Calu3 (cell line): ENCODE results near the gene FICD. TPM values are rescaled to one million over a fixed set of nuclear protein-coding genes. Genes with fewer than 3 reads are reported as not detected.

Experiments
- BruUV-seq: library from RNA; stranded (reverse); fragments of 400-500 nt; replicated peaks from 2 replicates; lab custom pipeline; 2021; lab: Mats Ljungman, UMichigan
- CTCF ChIA-PET: fragments of 300-600 bp; sonication (Branson Sonifier 250); formaldehyde crosslinking; loops from one replicate; lab custom pipeline; 2022; ENCODE audit warnings: antibody characterized with exemption; lab: Charles Lee
- DNase-seq: peaks from one replicate; pipeline ENCODE4 v3.0.0; 2022
- H3K27ac Mint-ChIP-seq: one replicate; pipeline ENCODE4 v1.8.0; 2022; ENCODE audit warnings: mixed read lengths; ENCODE audit not compliant: unreplicated experiment
- H3K27me3 Mint-ChIP-seq: one replicate; pipeline ENCODE4 v1.8.0; 2022; ENCODE audit warnings: mixed read lengths; ENCODE audit not compliant: unreplicated experiment
- H3K36me3 Mint-ChIP-seq: one replicate; pipeline ENCODE4 v1.8.0; 2022; ENCODE audit warnings: mild to moderate bottlenecking, moderate library complexity, mixed read lengths; ENCODE audit not compliant: insufficient read depth, unreplicated experiment
- H3K4me1 Mint-ChIP-seq: one replicate; pipeline ENCODE4 v1.8.0; 2022; ENCODE audit warnings: mild to moderate bottlenecking, low read depth, mixed read lengths; ENCODE audit not compliant: unreplicated experiment
- H3K4me3 Mint-ChIP-seq: one replicate; pipeline ENCODE4 v1.8.0; 2022; ENCODE audit warnings: mild to moderate bottlenecking, low read depth, moderate library complexity, mixed read lengths; ENCODE audit not compliant: unreplicated experiment
- H3K9me3 Mint-ChIP-seq: one replicate; pipeline ENCODE4 v1.8.0; 2022; ENCODE audit warnings: low read depth, mixed read lengths; ENCODE audit not compliant: unreplicated experiment
- CTCF ChIP-seq: fragments of 200-600 bp; IDR thresholded peaks from one replicate; pipeline ENCODE4 v1.8.0; 2022; ENCODE audit warnings: antibody characterized with exemption; ENCODE audit not compliant: unreplicated experiment
- intact Hi-C: fragments of 100-400 bp; cut with micrococcal nuclease; formaldehyde crosslinking; loops from one replicate; pipeline ENCODE4 v1.10.0; 2022; ENCODE audit not compliant: unreplicated experiment
- total RNA-seq: library from RNA; stranded (reverse); gene quantifications from 2 replicates; pipeline ENCODE4 v1.2.3, GENCODE V29; 2022

The FICD gene
- total RNA-seq, 1 experiment from 2014 or later: 14.3 TPM

GRCh38 chr12:108495054-108495453 is 20.0 kb upstream of the FICD start:
- Mint-ChIP-seq H3K27me3 (peaks cover 79% of the 10 kb centered on the region), H3K36me3 (no peaks in the 10 kb centered on the region), H3K4me1 (no peaks in the 10 kb centered on the region), H3K9me3 (no peaks in the 10 kb centered on the region), H3K4me3 (no peak overlapping the region), H3K27ac (no peak overlapping the region)
- CTCF ChIA-PET: interaction anchor here (1.2 kb wide), 1 partner anchor 505 kb away, joined by 6 read pairs; no protein-coding TSS in a partner anchor
- BruUV-seq: no TSS peak
- TF ChIP-seq CTCF: peak; percentile 74
- intact Hi-C loops: loop anchor here (1.0 to 10.0 kb wide), 2 partner anchors 430 to 505 kb away; no protein-coding TSS in a partner anchor
- DNase-seq: peak; percentile 60

- no peak for TF ChIP-seq CTCF
- no peaks in the 10 kb centered on the region for H3K36me3 Mint-ChIP-seq
- H3K4me3 Mint-ChIP-seq: no peak overlapping the region
- no peak overlapping the region for H3K27ac Mint-ChIP-seq
- no peaks in the 10 kb centered on the region for H3K4me1 Mint-ChIP-seq
- CTCF ChIA-PET: interaction anchor here (1.2 kb wide), 1 partner anchor 506 kb away, joined by 6 read pairs; no protein-coding TSS in a partner anchor
- peaks cover 80% of the 10 kb centered on the region for H3K27me3 Mint-ChIP-seq
- intact Hi-C loops: loop anchor here (1.0 to 10.0 kb wide), 2 partner anchors 431 to 506 kb away; no protein-coding TSS in a partner anchor
- H3K9me3 Mint-ChIP-seq: no peaks in the 10 kb centered on the region
- no peak for DNase-seq
- BruUV-seq: no TSS peak
Measured at GRCh38 chr12:108495823-108496579, 19.1 kb upstream of the FICD start.

DNA sequence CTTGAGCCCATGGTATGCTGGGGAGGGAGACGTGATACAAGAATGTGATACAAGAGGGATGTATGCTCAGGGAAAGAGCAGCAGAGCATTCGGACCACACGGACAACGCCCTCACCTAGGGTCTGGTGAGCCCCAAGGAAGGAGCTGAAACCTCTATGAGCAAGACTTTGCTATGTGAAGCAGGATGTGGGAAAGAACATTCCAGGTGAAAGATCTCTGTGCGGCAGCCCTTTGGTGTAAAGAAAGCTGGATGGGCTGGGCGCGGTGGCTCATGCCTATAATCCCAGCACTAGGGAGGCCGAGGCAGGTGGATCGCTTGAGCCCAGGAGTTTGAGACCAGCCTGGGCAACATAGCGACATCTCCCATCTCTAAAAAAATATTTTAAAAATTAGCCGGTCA is 16.9 kb upstream of the FICD start:
- no TSS peak for BruUV-seq
- intact Hi-C loops: loop anchor here (10.0 kb wide), 1 partner anchor 433 kb away; no protein-coding TSS in a partner anchor
- H3K4me1 Mint-ChIP-seq: no peaks in the 10 kb centered on the region

DNA sequence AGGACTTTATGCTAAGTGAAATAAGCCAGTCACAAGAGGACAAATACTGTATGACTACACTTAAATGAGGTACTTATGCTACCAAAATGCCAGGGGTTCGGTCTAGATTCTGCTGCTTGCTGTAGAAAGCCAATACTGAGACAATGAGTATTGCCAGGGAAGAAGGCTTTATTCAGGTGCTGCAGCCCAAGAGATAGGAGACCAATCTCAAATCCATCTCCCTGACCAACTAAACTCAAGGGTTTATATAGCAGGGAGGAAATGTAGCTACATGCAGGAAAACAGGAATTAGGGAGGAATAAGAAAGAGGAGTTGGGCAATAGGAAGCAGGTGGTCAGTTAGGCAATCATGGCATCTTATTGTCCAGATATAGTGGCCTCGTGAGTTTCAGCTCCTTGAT is 12.2 kb upstream of the FICD start:
- intact Hi-C loops: no loop called here
- Mint-ChIP-seq H3K4me3 (no peak overlapping the region), H3K27ac (no peak overlapping the region), H3K27me3 (peaks cover 74% of the 10 kb centered on the region), H3K4me1 (no peaks in the 10 kb centered on the region), H3K9me3 (peaks cover 12% of the 10 kb centered on the region), H3K36me3 (no peaks in the 10 kb centered on the region)
- CTCF ChIA-PET: no interaction called here
- DNase-seq: no peak
- no TSS peak for BruUV-seq
- no peak for TF ChIP-seq CTCF

More for the DNA sequence above, 16.9 kb upstream of the FICD start:
- H3K9me3 Mint-ChIP-seq: peaks cover 3% of the 10 kb centered on the region
- CTCF ChIA-PET: no interaction called here
- no peak for TF ChIP-seq CTCF
- DNase-seq: no peak
- no peak overlapping the region for H3K4me3 Mint-ChIP-seq
- peaks cover 69% of the 10 kb centered on the region for H3K27me3 Mint-ChIP-seq
- no peak overlapping the region for H3K27ac Mint-ChIP-seq
- no peaks in the 10 kb centered on the region for H3K36me3 Mint-ChIP-seq
